Activated naive CD4-positive, alpha-beta T cell treated with anti-CD3 and anti-CD28 coated beads, Interleukin-2, amount 10 ng/mL, durations not matched to agents 5 hours and 36 hours (primary cell): ENCODE results near the gene NUDT17. TPM values are rescaled to one million over a fixed set of nuclear protein-coding genes. Genes with fewer than 3 reads are reported as not detected.

ENCODE experiments used
- microRNA-seq: library from miRNA; unstranded; fragments of <30 nt; microRNA quantifications from one replicate; pipeline ENCODE4 v1.2.0, GENCODE V29; 2022; ENCODE audit warnings: borderline microRNAs expressed, borderline replicate concordance
- total RNA-seq, 2 experiments: library from RNA; stranded (reverse); gene quantifications; one replicate each; pipeline ENCODE4 v1.2.3, GENCODE V29; 2021

The NUDT17 gene, protein sequence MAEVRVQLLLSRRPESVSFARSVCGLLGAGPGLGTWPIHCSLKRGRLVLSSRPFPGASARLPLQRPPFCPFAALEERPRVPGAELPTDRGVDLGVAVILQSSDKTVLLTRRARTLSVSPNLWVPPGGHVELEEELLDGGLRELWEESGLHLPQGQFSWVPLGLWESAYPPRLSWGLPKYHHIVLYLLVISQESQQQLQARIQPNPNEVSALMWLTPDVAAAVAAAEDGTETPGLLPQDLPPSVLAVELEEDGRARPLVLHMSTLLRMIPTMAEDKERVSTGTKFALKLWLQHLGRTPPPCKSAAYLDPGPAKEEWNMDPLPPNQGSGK
- total RNA-seq = 1 to 10 TPM; 2.8 to 3.9 TPM

DNA sequence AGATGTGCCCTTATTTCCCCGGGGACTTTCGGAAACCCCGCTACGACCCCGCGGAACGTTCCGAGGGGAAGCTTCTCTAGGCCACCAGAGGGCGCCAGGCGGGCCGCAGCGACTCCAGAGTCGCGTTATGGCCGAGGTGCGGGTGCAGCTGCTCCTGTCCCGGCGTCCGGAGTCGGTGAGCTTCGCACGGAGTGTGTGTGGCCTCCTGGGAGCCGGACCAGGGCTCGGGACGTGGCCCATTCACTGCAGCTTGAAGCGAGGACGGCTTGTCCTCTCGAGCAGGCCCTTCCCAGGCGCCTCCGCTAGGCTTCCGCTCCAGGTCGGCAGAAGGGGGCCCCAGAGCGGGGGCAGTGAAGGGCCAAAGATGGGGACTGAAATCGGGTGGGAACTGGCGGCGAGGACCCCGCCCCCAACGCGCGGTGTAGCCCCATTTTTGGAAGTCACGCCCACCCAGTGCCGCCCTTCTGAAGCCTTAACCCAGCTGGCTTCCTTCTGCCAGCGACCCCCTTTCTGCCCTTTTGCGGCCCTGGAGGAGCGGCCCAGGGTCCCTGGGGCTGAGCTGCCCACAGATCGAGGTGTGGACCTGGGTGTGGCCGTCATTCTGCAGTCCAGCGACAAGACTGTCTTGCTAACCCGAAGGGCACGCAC, at the start of gene NUDT17:
Gene NUDT17, plus strand, starts transcription at position 117 of the 648 bp plus-strand sequence. Its CDS starts 11 bp downstream, at position 128.

DNA sequence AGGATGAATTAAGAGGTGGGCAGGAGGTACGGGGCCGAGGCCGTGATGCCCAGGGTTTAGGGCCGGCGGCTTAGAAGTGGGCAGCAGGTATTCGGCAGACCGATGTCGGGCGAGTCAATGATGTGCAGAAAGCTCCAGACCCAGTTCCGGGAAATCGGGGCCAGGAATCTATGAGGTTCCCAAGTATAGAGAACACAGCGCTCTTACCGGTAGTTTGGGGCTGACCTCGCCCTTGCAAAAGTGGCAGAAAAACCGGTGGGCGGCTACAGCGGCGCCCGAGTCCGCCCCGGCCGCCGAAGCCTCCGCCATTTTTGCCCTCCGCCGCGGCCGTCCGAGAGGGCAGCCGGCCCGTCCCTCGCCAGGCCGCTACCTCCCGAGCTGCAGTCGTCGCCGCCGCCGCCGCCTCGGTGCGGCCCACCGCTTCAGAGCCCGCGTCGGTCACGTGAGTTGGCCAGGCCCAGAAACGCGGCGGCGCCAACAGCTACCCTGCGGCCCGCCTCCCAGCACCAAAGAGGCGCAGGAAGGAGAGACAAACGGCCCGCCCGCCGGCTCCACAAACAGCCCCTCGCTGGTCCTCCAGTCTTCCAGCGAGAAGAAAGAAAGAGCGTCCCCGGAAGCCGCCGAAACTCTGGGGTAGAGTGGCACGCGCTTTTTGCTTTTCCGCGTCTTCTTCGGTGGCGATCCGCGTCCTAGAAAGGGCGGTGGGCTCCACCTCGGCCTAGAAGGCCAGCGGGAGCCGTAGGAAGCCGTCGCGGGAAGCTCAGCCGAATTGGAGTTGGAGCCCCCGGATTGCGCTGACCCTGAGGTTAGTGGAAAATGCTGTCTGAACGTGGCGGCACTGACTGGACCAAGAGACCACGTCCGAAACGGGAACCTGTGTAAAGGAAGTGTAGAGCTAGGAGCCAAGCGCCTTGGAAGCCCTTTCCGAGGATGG, 21.6 kb upstream of the NUDT17 start, which contains the start of the genes POLR3C and RNF115:
Gene POLR3C, plus strand, starts transcription at position 636 of the 934 bp plus-strand sequence. CDS start 1,577 bp downstream, outside the sequence.
Gene RNF115, minus strand, starts transcription at position 531 of the 934 bp plus-strand sequence. Its CDS starts 222 bp downstream, at position 309.

DNA sequence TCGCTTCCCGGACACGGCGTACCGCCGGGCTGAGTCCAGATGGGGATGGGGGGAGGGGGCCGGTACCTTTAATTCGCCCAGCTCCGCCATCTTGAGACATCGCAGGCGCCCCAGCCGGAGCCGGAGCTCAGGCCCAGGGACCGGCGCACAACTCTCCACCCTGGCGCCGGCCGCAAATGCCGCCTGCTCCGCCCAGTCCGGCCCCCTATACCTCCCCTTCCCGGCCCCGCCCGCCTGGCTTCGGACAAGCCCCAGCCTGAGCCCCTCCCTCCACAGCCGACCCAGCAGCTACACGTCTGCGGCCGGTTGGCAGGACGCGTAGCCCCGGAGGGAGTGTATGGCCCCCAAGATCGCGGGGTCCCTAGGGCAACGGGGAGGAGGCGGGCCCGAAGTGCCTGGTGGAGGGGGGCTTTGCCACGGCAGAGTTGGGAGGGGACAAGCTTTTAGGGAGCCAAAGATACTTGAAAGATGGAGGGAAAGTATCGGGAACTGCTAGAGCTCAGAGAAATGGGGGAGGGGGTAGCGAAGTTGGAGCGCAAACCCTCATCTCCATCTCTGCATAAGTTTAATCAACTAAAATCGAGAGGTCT, 13.6 kb downstream of the NUDT17 start, which contains the start of gene PIAS3:
Gene PIAS3, minus strand, starts transcription at position 181 of the 590 bp plus-strand sequence. Its CDS starts 91 bp downstream, at position 90.

DNA sequence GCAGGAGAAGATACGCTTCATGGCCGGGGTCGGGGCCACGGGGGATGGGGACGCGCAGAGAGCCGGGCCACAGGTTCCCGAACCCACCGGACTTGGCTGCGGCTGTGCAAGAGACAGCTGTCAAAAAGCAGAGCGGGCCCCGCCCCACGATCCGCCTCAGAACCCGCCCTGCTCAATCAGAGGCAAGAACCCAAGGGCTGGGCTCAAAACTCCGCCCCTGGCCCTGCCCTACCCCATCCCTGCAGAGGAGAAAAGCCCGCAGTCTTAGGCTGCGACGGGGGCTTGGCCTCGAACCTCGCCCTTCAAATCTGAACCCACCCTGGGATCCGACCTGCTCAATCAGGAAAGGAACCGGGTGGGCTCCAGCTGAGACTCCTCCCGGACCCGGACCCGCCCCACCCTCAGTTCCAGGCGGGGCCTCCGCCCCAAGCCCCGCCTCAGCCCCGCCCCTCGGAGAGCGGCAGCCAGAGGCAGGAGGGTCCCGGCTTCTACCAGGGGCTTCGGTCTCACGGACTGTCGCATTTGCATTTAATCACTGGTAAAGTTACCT, 40.4 kb downstream of the NUDT17 start, which contains the start of gene ANKRD35:
Gene ANKRD35, minus strand, starts transcription at position 129 of the 550 bp plus-strand sequence. Its CDS starts 108 bp downstream, at position 21.

Small RNA genes within 50 kb of the gene (microRNA-seq; reads per million reads assigned to microRNA genes)
- not detected for gene MIR6736

Other genes with a start within 250 kb of the NUDT17 start
- gene GPR89A, start 237.6 kb upstream of the NUDT17 start, total RNA-seq = 10 to 100 TPM; 30.8 to 33.4 TPM
- gene PDZK1, start 138.3 kb upstream of the NUDT17 start, total RNA-seq = under 1 TPM; 0.25 to 0.29 TPM
- under 1 TPM in 1 of 2 experiments, not detected in 1; 0.10 TPM for gene CD160, start 126.1 kb upstream of the NUDT17 start, total RNA-seq
- 10 to 100 TPM; 14.3 to 15.6 TPM for gene RNF115, start 21.5 kb upstream of the NUDT17 start, total RNA-seq
- 10 to 100 TPM; 32.3 to 32.5 TPM for gene POLR3C, start 21.4 kb upstream of the NUDT17 start, total RNA-seq
- gene PIAS3, start 13.5 kb downstream of the NUDT17 start, total RNA-seq = 10 to 100 TPM; 15.9 to 16.8 TPM
- gene ANKRD35, start 40.2 kb downstream of the NUDT17 start, total RNA-seq = under 1 TPM in 1 of 2 experiments, not detected in 1; 0.10 TPM
- gene ITGA10, start 64.4 kb downstream of the NUDT17 start, total RNA-seq = 1 to 10 TPM; 1.1 to 1.4 TPM
- 10 to 100 TPM; 34.1 to 35.4 TPM for gene PEX11B, start 73.1 kb downstream of the NUDT17 start, total RNA-seq
- gene RBM8A, start 81.9 kb downstream of the NUDT17 start, total RNA-seq = 100 to 1,000 TPM; 162 to 169 TPM
- gene LIX1L, start 112.4 kb downstream of the NUDT17 start, total RNA-seq = 10 to 100 TPM; 56.5 TPM
- gene ANKRD34A, start 118.9 kb downstream of the NUDT17 start, total RNA-seq = 1 to 10 TPM; 3.2 to 3.8 TPM
- gene POLR3GL, start 119.1 kb downstream of the NUDT17 start, total RNA-seq = 10 to 100 TPM; 26.8 to 27.8 TPM
- gene TXNIP, start 150.9 kb downstream of the NUDT17 start, total RNA-seq = 100 to 1,000 TPM; 461 to 468 TPM
- not detected for gene HJV, start 176.1 kb downstream of the NUDT17 start, total RNA-seq